Vagina (tissue), 2 donors: ENCODE results near the gene IFNE.

ENCODE experiments used
- CTCF ChIP-seq, 3 experiments: fragments of 450-650 bp in 2 of 3; fragments of 200-600 bp in 1 of 3; sonication (generic) in 1 of 3; IDR thresholded peaks; one replicate each; pipeline ENCODE4 v1.5.1; 2017 to 2019; ENCODE audit warnings: antibody characterized with exemption in 3 of 3, mild to moderate bottlenecking in 2 of 3, moderate library complexity in 2 of 3
- POLR2A ChIP-seq, 2 donors: fragments of 450-650 bp; IDR thresholded peaks; one replicate each; pipeline ENCODE4 v1.6.1; 2017; ENCODE audit warnings: antibody characterized with exemption in 2 of 2, mild to moderate bottlenecking in 2 of 2, moderate library complexity in 2 of 2
- POLR2AphosphoS5 ChIP-seq, 2 donors: sonication (generic); formaldehyde crosslinking; IDR thresholded peaks; one replicate each; pipeline ENCODE4 v1.9.0; 2017; ENCODE audit warnings: antibody characterized with exemption in 2 of 2, mild to moderate bottlenecking in 2 of 2, low read depth in 1 of 2; ENCODE audit not compliant: insufficient read depth in 1 of 2

- TF ChIP-seq CTCF (IDR thresholded peaks at IDR 0.05) (no peak), POLR2AphosphoS5 (IDR thresholded peaks at IDR 0.05; ENCODE audit: insufficient read depth in 1 of 2, low read depth in 1 of 2) (no peak), POLR2A (IDR thresholded peaks at IDR 0.05) (no peak)
Observed at GRCh38 chr9:21510806-21511205, 28.7 kb upstream of the IFNE start.
